ENCODE data around the gene GSTM1. TPM values are rescaled to one million over a fixed set of nuclear protein-coding genes. Genes with fewer than 3 reads are reported as not detected.

GSTM1 gene
- total RNA-seq (ENCODE audit: low replicate concordance), result 6.1 and 8.8 TPM in 2 replicates

GRCh38 chr1:109687641-109688499, at the start of gene GSTM1:
Gene GSTM1, plus strand, starts transcription at chr1:109687817. Its CDS starts 57 bp downstream, at chr1:109687874.

GRCh38 chr1:109655615-109656519, 31.8 kb upstream of the GSTM1 start, which contains the start of gene GSTM4:
Gene GSTM4, plus strand, starts transcription at chr1:109656099. Its CDS starts 291 bp downstream, at chr1:109656390.

GRCh38 chr1:109667452-109668122, 20.0 kb upstream of the GSTM1 start, which contains the start of gene GSTM2:
Gene GSTM2, plus strand, starts transcription at chr1:109668057. Its CDS starts 59 bp downstream, at chr1:109668116.

DNA sequence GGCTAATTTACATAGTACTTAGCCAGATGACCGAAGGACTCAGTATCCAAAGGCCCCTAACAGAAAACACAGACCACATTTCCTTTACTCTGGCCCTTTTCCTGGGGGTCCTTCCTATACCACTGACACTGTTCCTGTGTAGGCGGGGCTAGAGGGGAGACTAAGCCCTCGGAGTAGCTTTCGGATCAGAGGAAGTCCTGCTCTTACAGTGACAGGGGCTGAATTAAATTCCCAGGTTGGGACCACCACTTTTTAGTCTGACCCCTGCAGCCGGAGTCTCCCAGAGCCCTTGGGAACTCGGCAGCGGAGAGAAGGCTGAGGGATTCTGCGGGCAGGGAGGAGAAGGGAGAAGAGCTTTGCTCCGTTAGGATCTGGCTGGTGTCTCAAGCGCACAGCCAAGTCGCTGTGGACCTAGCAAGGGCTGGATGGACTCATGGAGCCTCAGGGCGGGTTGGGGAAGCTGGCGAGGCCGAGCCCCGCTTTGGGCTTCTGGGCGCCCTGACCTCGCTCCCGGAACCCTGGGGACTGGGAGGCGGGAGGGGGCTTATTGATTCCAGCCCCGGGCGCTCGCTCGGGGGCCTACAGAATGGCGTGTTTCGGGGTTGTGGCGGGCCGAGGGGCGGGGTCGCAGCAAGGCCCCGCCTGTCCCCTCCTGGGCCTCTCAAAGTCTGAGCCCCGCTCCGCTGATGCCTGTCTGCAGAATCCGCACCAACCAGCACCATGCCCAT, 24.1 kb downstream of the GSTM1 start, which contains the start of gene GSTM5:
GSTM5 (plus strand) TSS at position 659 of the 728 bp plus-strand sequence; CDS start at position 721, 62 bp downstream.

DNA sequence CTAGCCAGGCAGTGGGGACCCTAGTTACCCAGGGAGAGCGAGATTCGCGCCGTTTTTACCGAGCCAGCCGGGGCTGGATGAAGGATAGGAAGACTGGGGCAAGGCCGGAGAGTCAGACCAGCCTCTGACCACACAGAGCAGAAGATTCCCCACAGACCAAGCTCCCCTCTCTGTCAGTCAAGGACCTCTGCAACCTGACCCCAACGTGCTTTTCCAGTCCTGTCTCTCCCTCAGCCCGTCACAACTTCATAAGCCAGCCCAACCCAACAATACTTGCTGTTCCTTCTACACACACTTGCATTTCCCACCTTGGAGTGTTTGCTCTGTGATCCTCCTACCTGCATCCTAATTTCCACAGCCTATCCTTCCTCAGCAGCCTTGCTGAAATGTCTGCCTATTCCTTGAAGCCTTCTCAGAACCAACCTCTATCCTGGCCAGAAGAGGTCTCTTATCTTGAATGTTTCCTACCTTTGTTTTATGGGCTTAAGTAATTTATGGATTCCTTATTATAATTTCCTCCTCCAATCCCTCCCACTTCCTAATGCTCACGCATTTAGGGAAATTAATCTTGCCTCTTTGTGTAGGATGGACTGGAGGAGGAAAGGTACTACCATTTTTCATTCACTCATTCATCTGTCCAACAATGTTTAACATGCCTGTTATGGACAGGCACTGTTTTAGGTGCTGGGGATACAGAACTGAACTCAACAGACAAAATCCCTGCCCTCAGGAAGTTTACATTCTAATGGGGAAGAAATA, 53.2 kb downstream of the GSTM1 start, which contains the start of gene GSTM3:
GSTM3 (minus strand) TSS at position 424 of the 759 bp plus-strand sequence. CDS start 751 bp downstream, outside the sequence.

Other genes with a start within 250 kb of the GSTM1 start
- 1.8 TPM in 1 of 2 replicates, not detected in the other for gene SYPL2, start 221.3 kb upstream of the GSTM1 start, total RNA-seq (ENCODE audit: low replicate concordance)
- gene ATXN7L2, start 203.9 kb upstream of the GSTM1 start, total RNA-seq (ENCODE audit: low replicate concordance), result 0.90 and 2.0 TPM in 2 replicates
- 3.2 and 4.3 TPM in 2 replicates for gene CYB561D1, start 193.7 kb upstream of the GSTM1 start, total RNA-seq (ENCODE audit: low replicate concordance)
- gene AMIGO1, start 178.1 kb upstream of the GSTM1 start, total RNA-seq (ENCODE audit: low replicate concordance), result 0.15 and 2.1 TPM in 2 replicates
- not detected in 2 replicates for gene GPR61, start 147.9 kb upstream of the GSTM1 start, total RNA-seq (ENCODE audit: low replicate concordance)
- 13.0 and 13.8 TPM in 2 replicates for gene GNAI3, start 139.2 kb upstream of the GSTM1 start, total RNA-seq (ENCODE audit: low replicate concordance)
- gene GNAT2, start 68.2 kb upstream of the GSTM1 start, total RNA-seq (ENCODE audit: low replicate concordance), result 0.38 TPM in 1 of 2 replicates, not detected in the other
- gene AMPD2, start 68.0 kb upstream of the GSTM1 start, total RNA-seq (ENCODE audit: low replicate concordance), result 65.4 and 69.8 TPM in 2 replicates
- gene GSTM4, start 31.7 kb upstream of the GSTM1 start, total RNA-seq (ENCODE audit: low replicate concordance), result 5.7 and 9.9 TPM in 2 replicates
- 8.0 and 15.0 TPM in 2 replicates for gene GSTM2, start 19.8 kb upstream of the GSTM1 start, total RNA-seq (ENCODE audit: low replicate concordance)
- gene GSTM5, start 24.4 kb downstream of the GSTM1 start, total RNA-seq (ENCODE audit: low replicate concordance), result 0.60 and 9.0 TPM in 2 replicates
- 37.6 and 107 TPM in 2 replicates for gene GSTM3, start 53.2 kb downstream of the GSTM1 start, total RNA-seq (ENCODE audit: low replicate concordance)
- not detected in 2 replicates for gene EPS8L3, start 76.1 kb downstream of the GSTM1 start, total RNA-seq (ENCODE audit: low replicate concordance)
- gene CSF1, start 223.0 kb downstream of the GSTM1 start, total RNA-seq (ENCODE audit: low replicate concordance), result 13.6 and 60.3 TPM in 2 replicates